Fibroblast of upper back skin (primary cell): Measurements from ENCODE around the gene PCSK4.
"Not testable (repeated sequence)": the region's sequence is repeated elsewhere in the genome, so short reads cannot be mapped to it uniquely, and the experiment has no call there.

Experiments
- DNase-seq: peaks from one replicate; pipeline ENCODE4 v3.0.0-alpha.2; 2013

PCSK4 gene

GRCh38 chr19:1521636-1522035, 31.5 kb upstream of the PCSK4 start:
- no peak for DNase-seq

GRCh38 chr19:1520203-1520780, 30.1 kb upstream of the PCSK4 start:
- DNase-seq = no peak

GRCh38 chr19:1519802-1520201, 29.7 kb upstream of the PCSK4 start:
- DNase-seq = not testable (repeated sequence)

- DNase-seq = no peak
Measured at GRCh38 chr19:1518471-1518870, 28.3 kb upstream of the PCSK4 start.

GRCh38 chr19:1516395-1516753, 26.2 kb upstream of the PCSK4 start:
- DNase-seq = no peak

- DNase-seq = no peak
Measured at GRCh38 chr19:1514986-1515721, 25.0 kb upstream of the PCSK4 start.

GRCh38 chr19:1514295-1514661, 24.1 kb upstream of the PCSK4 start:
- no peak for DNase-seq

GRCh38 chr19:1513499-1514294, 23.5 kb upstream of the PCSK4 start:
- DNase-seq = peak; percentile 38

GRCh38 chr19:1512671-1513498, 22.7 kb upstream of the PCSK4 start, which contains the start of gene ADAMTSL5:
Gene ADAMTSL5, minus strand, starts transcription at chr19:1513019. Its CDS starts 2,076 bp downstream, at chr19:1510943.
- peak; percentile 50 for DNase-seq

GRCh38 chr19:1511318-1512317, 21.5 kb upstream of the PCSK4 start:
- DNase-seq = no peak

GRCh38 chr19:1510807-1511206, 20.7 kb upstream of the PCSK4 start:
- DNase-seq = no peak

- no peak for DNase-seq
Measured at GRCh38 chr19:1510442-1510806, 20.3 kb upstream of the PCSK4 start.

- DNase-seq = no peak
Measured at GRCh38 chr19:1509602-1510441, 19.7 kb upstream of the PCSK4 start.

GRCh38 chr19:1508507-1508856, 18.3 kb upstream of the PCSK4 start:
- DNase-seq = no peak

- DNase-seq = peak; percentile 95
Measured at GRCh38 chr19:1507763-1508506, 17.8 kb upstream of the PCSK4 start.

- DNase-seq = no peak
Measured at GRCh38 chr19:1507192-1507660, 17.1 kb upstream of the PCSK4 start.

GRCh38 chr19:1505991-1506881, 16.1 kb upstream of the PCSK4 start:
- DNase-seq = no peak

GRCh38 chr19:1505012-1505411, 14.9 kb upstream of the PCSK4 start:
- no peak for DNase-seq
